Left colon (tissue), 2 donors: ENCODE data around the gene PTCH1. TPM values are rescaled to one million over a fixed set of nuclear protein-coding genes. Genes with fewer than 3 reads are reported as not detected.

Source experiments
- ATAC-seq: fragments of 200-7000 bp; cut with Tn5 transposase; one replicate; pipeline ENCODE4 v1.9.1; 2020; ENCODE audit warnings: mild to moderate bottlenecking, moderate library complexity
- DNase-seq, 2 donors: peaks; one replicate each; pipeline ENCODE4 v3.0.0-alpha.2; 2020
- intact Hi-C, 2 donors: fragments of 100-400 bp; cut with DNase I in 1 of 2; cut with micrococcal nuclease in 1 of 2; formaldehyde crosslinking; loops; one replicate each; pipeline versions ENCODE4 v1.11.2 to v1.14.0; 2022; cut with DNase I, micrococcal nuclease
- total RNA-seq, 2 donors: library from RNA; stranded (reverse); fragmentation: NEBNext Ultra II Directional; extraction: Animal tissue kit (Norgen Biotek cat#: 25700); gene quantifications; one replicate each; pipeline ENCODE4 v1.2.1, GENCODE V29; 2021
- donor health status: DM: no; HTN: no; CAD: no.
- donor health status: DM: yes; HTN: yes; CAD: no.

The PTCH1 gene
- total RNA-seq, 2 donors from 2014 or later = 18.6 to 35.4 TPM

DNA sequence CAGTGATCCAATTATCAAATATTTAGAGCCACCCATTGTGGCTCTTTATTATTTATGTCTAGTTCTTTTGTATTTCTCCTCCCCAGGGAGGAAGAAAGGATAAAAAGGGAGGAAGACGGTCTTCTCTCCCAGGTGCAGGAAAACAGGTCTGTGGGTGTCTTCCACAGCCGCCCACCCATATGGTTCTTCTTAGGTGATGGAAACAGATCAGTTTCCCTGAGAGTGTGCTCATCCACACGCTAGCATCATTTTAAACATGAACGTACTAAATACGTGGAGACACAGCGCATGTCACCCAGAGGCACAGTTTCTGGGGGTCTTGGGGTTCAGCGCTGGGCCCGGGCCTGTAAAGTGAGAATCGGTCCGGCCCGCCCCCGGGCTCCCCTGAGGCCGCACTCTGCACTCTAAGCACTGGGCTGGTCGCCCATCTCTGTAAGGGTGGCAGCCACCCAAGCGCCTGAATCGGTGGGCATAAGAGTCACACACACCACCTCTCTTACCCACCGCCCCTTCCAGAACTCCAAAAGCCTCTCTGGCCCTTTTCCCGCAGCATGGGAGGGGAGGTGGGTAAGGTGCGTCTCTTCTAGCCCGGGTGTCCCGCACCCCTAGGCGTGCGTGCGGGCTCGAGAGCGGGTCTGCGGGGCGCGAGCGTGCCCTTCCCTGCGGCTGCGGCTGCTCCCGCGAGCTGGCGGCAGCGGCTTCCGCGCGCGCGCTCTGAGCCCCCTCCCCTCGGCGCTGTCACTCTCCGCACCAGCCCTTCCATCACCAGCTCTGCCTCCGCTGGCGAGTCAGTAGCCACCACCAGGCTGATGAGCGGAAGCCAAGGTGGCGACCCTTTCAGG lies 1.3 kb downstream of the PTCH1 start:
- ATAC-seq (no peak), DNase-seq (peak in 1 of 2 donors; percentile 38)
- intact Hi-C loops = no loop called here

DNA sequence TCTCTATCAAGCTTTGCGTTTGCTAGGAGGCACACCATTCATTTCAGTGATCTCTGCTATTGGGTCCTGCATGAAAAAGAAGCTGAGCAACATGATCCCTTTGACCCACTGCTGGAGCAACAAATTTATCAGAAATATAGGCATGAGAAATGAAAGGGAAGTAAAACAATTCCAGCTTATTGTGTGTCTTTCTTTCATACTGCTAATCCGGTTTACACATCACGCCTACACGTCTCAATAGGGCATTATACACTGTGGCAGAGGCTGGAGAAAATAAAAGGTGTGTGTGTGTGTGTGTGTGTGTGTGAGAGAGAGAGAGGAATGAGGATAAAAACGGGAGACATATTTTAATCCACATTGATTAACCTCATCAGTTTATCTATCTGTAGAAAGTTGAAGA lies 2.4 kb downstream of the PTCH1 start:
- no peak for DNase-seq
- intact Hi-C loops = no loop called here

DNA sequence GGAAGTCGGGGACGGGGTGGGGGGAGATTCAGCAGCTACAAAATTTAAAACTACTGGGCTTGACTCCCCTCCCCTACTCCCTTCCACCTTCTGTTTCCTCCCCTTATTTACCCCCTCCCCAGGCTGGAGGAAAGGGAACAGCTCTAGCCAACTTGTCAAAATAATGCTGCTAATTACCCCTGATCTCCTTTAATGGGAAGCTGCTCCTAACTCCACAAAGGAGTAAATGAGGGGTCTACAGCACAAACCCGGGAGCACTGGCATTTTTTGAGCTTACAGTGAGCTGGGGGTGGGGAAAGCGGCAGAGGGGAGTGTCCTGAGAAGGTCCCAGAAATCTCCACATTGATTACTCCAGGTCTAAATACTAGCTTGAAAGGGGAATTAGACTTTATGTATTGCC lies 3.1 kb downstream of the PTCH1 start:
- DNase-seq = no peak

More for the DNA sequence above, 2.4 kb downstream of the PTCH1 start:
- no peak for ATAC-seq

DNA sequence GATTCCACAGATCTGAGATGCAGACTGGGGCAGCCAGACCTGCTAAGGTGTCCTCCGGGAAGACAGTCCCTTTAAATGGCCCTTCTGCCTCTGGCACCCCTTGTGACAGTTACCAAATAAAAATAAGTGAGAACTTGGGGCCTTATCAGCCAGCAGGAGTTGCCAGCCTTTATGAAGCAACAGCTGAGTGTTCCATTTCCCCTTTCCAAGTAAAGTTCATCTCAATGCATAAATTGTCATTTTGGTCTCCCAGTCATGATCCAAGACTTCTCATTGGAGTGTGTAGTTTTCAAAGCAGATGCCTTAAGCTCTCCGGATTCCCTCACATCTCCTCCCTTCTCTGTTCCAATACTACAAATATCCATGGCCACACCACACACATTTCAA lies 4.1 kb downstream of the PTCH1 start:
- DNase-seq (no peak), ATAC-seq (no peak)
- intact Hi-C loops = no loop called here

More for the DNA sequence above, 3.1 kb downstream of the PTCH1 start:
- ATAC-seq = no peak
- intact Hi-C loops = no loop called here

DNA sequence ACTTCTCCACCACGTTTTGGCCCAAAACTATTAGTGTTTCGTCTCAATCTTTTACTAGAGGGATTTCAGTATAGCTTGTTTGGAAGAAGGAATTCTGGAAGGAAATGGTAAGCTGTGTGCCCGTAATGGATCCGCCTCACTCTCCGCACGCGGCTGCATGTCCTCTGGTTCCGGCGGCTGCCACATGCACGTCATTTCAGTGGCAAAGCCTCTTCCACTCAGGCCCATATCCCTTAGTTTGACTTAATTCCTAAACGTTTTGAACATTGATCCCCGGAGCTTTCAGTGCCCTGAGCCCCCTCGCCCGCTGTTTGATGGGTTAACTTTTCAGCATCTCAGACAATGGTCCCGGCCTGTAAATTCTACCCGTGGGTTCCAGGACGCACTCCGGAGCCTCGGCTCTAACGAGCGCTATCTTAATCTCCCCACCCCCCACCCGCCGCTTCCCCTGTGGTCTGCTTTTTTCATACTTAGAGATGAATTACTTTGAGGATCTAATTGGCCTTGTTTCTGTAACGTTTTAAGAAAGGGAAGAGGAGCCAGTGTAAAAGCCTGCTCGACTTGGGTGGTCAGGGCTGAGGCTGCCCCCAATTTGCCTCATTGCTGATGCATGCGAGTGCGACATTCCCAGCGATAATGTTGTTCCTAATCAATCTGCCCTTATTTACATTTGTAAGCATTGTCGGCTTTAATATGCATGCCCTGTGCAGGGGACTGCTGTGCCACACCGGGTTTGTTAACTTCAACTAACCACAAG lies 4.6 kb downstream of the PTCH1 start:
- intact Hi-C loops = no loop called here
- DNase-seq (peak; percentile 33 to 40), ATAC-seq (no peak)

DNA sequence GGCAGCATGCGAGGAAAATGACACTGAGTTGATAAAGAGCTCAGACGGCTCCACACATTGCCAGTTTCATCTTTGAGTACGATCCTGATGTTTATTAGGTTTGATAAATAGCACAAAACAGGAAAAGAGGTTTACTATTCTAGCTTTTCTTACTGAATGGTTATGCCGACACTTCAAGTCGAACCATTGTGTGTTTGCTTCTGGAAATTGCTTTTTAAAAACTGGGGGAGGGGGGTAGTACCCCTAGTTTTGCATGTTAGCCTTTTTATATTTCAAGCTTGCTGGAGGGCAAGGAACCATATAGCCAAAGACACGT lies 5.2 kb downstream of the PTCH1 start:
- intact Hi-C loops = no loop called here
- DNase-seq = no peak
- ATAC-seq = no peak

DNA sequence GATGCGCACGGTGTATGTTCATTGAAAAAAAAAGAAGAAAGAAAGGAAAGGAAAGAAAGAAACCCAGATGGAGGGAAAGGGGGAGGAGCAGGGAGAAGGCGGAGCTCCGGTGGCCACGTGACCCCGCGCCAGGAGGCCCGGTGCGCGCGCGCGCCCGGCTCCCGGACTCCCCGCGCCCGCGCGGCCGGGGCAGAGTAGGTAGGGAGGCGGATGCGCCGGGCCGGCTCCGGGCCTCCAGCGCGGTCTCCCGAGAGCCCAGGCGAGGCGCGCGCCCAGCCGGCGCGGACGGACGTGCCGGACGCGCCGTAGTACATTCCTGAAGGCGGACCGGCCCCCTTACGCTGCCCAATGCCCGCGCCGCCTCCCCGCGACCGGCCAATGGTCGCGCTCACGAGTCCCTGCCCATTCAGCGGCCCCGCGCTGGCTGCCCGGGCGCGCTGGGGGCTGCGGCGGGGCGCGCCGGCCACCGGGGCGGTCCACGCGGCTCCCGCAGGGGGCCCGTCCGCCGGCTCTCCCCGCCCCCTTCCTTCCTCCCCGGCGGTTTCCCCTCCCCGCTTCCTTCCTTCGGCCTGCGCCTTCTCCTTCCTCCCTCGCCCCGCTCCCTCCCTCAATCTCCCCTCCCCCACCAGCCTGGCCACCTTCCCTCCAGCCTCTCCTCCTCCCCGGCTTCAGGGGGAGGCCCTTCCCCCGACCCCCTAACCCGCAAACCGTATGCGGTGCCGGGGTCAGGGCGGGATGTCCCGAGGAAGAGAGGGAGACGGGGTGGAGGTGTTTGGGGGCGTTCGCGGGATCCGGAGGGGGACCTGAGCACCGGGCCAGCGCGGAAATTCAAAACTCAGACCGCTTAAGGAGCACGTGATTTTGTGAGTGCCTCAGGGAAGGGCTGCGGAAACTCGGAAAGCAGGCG lies 5.8 kb downstream of the PTCH1 start:
- DNase-seq (peak; percentile 87 to 90), ATAC-seq (peak; percentile 72)
- intact Hi-C loops = no loop called here

DNA sequence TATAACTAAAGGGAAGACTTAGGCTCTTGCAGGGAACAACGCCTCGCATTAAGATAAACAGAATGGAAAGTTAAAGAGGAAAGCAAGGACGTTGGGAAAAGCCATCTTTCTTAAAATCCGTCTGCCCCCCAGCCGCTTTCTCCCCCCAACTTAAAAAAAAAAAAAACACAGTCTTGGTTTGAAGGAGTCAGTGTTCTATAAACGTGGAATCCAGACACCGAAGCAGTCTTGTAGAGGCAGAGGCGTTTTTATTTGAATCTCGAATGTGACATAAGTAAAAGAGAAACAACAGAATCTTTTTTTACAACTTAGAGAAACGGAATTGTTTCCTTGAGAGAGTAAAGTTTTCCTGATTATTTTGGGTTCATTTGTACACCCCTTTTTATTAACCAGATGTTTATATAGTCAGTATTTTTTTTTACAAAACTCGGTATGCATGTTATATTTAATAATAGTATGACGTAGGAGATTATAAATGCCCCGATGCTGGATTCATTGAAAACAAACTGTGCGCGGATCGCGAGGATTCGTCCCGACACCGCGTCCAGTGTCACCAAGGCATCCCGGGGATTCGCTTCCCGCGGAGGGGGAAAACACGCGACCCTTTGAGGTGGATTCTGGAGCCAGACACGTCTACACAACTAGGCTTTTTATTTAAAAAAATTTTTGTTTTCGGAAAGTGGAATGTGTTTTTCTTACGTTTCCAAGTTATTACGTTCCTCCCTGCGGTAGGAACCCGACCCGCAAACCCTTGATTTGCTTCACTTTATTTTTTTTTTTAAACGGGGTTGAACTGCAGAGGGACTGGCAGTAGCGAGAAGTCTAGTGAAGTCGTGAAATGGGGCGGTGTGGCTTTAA lies 6.7 kb downstream of the PTCH1 start:
- peak; percentile 45 to 50 for DNase-seq
- ATAC-seq = no peak
- intact Hi-C loops = no loop called here

DNA sequence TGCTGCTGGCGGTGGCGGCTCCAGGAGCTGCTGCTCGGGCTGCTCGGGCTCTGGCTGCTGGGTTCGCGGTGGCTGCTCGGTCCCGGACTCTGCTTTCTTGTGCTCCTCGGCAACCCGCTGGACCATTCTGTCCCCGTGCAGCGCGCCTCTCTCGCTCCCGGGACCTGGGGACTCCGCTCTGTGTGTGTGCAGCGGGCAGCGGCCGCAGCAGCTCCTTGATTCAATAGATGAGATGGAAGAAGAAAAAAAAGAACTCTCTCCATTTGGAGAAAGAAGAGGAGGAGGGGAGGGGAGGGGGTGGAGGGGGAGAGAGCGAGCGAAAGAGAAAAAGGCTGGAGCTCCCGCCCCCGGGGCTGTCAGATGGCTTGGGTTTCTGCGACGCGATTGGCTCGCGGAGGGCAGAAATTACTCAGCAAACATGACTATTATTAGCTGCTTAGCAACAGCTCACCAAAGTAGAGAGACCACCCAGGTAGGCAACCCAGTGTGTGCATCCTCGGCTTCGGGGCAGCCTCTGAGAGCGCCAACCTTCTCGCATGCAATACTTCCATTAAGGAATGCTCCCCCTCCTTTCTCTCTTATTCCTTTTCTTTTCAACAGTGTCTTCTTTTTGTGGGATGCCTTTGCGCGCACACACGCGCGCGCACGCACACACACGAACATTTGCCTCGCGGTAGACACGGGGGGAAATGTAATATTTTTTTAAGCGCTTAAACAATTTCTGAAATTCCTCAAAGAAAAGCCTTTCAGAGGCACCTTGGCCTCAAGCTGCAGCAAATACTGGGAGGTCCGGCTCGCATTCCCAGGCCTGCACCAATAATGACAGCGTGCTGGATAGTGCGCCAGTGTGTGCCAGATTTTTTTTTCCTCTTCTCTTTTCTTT lies 7.6 kb downstream of the PTCH1 start:
- DNase-seq = peak; percentile 84 to 88
- intact Hi-C loops = no loop called here
- peak; percentile 21 for ATAC-seq

DNA sequence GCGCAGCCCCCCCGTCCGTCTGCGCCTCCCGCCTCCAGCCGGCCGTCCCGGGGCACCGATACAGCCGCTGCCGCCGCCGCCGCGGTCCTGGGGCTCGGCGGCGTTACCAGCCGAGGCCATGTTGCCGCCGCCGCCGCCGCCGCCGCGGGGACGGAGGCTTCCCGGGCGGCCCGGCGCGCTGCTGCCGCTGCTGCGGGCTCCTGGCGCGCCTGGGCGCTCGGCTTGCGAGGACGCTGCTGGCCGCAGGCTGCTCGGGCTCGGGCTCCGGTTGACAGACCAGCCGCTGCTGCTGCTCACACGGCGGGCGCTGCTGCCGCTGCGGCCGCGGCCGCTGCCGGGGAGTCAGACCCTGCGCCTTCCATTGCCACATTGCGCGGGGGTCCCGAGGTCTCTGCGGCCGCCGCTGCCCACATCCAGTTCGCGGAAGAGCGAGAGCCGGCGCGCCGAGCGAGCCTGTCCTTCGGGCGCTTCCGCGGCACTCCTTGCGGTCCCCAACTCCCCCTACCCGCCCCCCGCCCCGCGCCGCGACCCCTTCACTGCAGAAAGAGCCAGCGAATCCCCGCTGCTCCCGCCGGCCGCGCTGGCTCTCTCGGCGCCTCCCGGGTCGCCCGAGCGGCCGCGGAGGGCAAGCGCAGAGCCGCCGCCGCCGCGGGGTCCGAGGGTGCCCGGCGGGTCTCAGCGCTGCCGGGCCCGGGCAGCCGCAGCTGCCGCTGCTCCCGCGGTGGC lies 8.4 kb downstream of the PTCH1 start:
- peak in 1 of 2 donors; percentile 37 for DNase-seq
- intact Hi-C loops = no loop called here
- ATAC-seq = no peak

DNA sequence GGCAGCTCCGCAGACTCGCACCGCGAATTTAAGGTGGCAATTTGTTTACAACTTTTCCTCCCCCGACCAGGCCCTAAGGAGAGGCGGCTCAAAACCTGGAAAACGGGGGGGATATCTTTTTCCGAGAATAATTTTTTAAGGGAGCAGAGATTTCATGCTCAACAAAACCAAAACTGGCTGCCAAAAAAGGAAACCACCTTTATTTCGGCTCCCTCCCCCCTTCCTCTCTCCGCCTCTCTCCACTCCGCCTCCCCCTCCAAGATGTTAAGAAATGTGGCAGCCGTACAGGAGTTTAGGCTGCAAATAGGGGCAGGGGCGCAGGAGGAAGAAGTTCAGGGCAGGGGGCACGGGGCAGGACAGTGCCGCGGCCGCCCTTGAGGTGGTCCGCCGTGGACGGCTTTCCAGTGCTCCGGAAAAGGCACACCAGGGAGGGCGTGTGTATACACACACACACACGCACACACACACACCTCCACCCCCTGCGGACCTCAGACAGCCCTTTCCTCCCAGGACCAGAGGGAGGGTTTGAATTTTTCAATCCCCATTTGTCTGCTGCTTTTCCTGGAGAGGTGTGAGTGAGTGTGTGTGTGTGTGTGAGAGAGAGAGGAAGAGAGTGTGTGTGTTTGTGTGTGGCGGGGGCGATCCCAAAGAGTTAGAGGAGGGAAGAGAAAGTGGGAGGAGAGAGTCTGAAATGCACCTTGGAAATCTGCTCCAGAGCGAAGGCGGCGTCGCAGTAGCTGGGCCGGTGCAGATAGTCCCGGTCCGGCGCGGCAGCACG lies 9.1 kb downstream of the PTCH1 start:
- DNase-seq = peak; percentile 74 to 78
- intact Hi-C loops = no loop called here
- peak; percentile 28 for ATAC-seq

DNA sequence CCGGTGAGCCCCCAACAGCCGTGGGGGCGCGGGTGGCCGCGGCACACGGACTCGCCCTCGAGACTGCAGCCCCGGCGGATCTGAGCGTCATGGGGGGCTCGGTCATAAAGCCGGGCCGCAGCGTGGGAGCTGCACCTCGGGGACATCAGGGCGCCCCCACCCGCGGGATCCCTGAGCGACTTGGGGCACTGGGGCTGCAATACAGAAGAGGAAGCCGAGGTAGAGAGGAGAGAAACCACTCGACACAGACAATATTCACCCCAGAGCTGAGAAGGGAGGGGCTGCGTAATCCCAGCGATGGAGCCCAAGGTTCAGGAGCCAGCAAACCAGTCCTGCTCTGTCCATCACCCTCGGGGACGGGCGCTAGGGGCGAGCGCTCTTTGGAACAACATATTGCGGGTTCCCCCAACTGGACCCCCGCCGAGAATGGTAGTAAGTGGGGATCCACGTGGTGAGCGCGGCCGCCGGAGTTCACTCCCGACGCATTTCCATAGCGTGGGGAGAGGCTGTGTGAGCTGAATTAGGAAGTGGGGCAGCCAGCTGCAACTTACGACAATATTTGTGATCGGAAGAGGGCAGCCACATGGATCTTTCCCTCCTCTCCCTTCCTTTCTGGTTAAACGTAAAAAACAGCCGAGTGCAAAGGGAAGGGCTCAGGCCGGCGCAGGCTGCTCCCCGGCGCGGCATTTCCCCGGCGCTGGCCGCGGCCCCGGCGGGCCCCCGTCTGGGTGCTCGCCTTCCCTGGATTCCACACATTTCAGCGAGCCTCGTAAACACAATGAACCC lies 9.9 kb downstream of the PTCH1 start:
- intact Hi-C loops = no loop called here
- peak; percentile 54 to 60 for DNase-seq
- peak; percentile 30 for ATAC-seq

DNA sequence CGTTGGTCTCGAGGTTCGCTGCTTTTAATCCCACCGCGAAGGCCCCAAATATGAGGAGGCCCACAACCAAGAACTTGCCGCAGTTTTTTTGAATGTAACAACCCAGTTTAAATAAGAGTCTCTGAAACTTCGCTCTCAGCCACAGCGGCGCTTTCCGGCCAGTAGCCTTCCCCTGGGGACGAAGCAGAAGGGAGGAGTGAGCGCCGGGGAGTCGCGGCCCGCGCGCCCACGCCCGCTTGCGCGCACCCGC lies 10.4 kb downstream of the PTCH1 start:
- intact Hi-C loops = no loop called here
- ATAC-seq (no peak), DNase-seq (peak; percentile 38 to 44)

DNA sequence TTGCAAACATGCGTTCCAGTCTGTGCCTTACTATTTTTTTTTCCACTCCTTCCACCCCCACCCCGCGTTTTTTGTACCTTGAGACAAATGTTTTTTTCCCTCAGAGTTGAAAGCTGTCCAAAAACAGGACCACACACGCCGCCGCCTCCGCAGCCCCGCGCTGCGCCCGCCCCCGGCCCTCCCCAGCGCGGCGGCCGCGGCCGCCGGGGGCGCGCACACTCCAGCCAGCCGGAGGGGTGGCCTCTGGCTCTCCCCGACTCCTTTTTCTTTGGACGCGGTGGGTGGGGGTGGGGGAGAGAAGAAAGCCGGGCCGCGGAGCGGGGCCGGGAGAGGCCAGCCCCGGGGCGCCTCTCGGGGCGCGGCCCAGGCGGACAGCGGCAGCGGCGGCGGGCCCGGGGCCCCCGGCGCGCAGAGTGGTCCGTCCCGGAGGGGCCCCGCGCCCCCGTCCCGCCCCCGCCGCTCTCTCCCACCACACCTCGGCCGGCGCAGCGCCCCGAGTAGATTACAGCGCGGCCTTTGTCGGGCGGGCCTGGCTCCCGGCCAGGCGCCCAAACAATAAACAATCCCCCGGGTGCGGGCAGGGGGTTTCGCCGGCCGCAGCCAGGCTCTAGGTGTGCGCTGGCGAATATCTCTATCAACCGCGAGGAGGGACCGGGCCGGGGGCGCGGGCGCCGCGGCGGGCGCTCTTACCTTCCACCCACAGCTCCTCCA lies 10.9 kb downstream of the PTCH1 start:
- intact Hi-C loops = no loop called here

DNA sequence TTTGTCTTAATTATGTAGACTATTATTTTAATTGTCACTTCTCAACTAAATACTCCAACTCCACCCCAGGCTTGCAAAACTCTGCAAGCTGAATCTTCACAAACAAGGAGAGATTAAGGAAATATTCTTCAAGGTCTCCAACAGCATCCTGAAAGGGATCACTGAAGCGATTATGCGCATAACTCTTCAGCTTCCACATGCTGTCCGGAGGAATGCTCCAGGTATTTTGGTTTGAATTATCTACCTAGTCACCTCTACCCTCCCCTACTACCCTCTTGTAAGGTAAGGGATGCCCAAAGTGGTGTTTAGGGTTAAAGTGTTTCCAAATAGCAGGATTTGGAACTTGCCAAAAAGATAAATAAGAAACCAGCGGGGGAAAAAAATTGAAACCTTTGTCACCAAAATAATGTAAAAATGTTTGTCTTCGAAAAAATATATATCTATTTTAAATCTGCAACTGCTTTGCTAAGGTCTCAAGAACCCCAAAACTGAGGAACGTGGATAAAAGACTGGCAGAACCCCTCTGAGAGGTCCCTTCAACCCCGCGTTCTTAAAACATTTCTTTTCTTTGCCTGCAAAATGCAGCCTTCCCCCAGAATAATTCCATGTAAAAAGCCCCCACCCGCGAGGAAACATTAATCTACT lies 11.6 kb downstream of the PTCH1 start:
- ATAC-seq (no peak), DNase-seq (no peak)
- intact Hi-C loops = no loop called here

More for the DNA sequence above, 10.9 kb downstream of the PTCH1 start:
- ATAC-seq (peak; percentile 8), DNase-seq (peak; percentile 47 to 60)
